Stimulated activated CD8-positive, alpha-beta memory T cell treated with anti-CD3 and anti-CD28 coated beads, Interleukin-4, amount 100 ng/mL, for 1 hour (primary cell): ENCODE measurements around the gene LATS1.

ENCODE experiments used
- DNase-seq, 2 donors: peaks; one replicate each; pipeline ENCODE4 v3.0.0-alpha.2; 2020; ENCODE audit warnings: low read depth in 2 of 2, low spot score in 1 of 2

The LATS1 gene

GRCh38 chr6:149660028-149660427 is 57.9 kb downstream of the LATS1 start:
- DNase-seq: no peak

- DNase-seq: no peak
These were observed 60.5 kb downstream of the LATS1 start for GRCh38 chr6:149657441-149657840.

GRCh38 chr6:149651056-149651455 is 66.8 kb downstream of the LATS1 start:
- DNase-seq: no peak

GRCh38 chr6:149648148-149649145 is 69.5 kb downstream of the LATS1 start, which contains the start of gene KATNA1:
TSS of gene KATNA1 (minus strand) at chr6:149648714. CDS start at chr6:149638547, 10,167 bp downstream.
- peak; percentile 67 to 75 for DNase-seq

DNA sequence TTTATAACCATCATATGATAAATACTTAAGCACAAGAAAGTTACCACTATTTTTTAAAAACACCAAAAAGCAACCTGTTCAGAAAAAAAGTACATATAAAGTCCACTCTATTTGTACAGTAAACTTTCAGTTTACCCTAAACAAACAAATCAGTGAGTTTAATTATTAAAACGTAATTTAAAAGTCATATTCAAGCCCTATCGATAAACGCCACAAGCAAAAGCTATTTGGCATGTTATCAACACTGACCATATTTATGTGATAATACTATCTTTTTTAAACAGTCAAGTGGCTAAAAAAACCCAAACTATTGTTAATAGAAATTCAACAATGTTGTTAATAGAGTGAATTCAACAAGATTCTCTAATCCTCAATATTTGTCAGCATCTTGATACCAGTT is 71.3 kb downstream of the LATS1 start:
- no peak for DNase-seq

DNA sequence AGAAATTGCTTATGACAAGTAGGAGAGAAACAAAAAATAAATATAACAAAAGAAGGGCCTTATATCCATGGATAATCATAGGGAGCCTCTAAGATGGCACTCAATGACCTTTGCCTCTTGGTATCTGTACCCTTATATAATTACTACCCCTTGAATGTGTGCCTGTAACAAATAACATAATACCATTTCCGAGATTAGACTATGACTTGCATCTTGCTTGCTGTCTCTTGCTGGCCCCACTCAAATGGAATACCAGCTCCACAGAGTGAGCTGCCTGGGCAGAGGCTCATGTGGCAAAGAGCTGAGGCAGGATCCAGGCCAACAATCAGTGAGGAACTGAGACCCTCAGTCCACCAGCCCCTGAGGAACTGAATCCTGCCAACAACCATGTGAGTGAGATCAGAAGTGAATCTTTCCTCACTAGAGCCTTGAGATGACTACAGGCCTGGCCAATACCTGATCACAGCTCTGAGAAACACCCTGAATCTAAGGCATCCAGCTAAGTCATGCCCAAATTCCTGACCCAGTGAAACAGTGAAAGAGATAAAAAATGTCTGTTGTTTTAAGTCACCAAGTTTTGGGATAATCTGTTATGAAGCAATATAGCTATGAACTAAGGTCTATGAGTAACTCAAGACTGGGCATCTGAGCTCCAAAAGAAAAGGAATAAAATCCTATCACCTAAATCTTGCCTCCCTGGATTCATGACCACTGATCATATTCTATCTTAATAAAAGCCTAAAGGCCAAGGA is 74.9 kb downstream of the LATS1 start:
- DNase-seq: no peak

DNA sequence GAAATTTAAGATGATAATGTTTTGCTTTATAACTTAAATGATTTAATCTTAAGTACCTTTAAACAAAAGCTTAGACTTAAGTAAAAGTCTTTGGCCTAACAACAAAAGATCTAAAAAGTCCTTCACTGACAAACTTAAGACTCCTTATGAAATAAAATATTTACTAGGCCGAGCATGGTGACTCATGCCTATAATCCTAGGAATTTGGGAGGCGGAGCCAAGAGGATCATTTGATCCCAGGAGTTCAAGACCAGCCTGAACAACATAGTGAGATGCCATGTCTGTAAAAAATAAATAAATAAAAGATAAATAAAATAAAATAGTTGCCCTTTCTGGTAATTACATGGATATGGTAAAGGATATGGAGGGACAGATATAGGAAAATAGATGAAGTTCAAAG is 81.8 kb downstream of the LATS1 start:
- no peak for DNase-seq

DNA sequence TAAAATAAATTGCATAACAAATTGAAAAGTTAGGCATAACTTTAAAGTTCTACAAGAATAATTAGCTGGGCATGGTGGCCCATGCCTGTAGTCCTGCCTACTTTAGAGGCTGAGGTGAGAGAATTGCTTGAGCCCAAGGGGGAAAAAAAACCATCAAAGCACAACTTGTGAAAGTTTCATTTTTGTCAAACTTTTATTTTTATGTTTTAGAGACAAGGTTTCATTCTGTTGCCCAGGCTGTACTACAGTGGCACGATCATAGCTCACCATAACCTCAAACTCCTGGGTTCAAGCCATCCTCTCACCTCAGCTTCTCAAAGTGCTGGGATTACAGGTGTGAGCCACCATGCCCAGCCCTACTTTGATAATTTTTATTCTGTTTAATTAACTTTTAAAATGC is 83.6 kb downstream of the LATS1 start:
- DNase-seq: no peak

GRCh38 chr6:149628875-149629510 is 88.9 kb downstream of the LATS1 start:
- DNase-seq: no peak

DNA sequence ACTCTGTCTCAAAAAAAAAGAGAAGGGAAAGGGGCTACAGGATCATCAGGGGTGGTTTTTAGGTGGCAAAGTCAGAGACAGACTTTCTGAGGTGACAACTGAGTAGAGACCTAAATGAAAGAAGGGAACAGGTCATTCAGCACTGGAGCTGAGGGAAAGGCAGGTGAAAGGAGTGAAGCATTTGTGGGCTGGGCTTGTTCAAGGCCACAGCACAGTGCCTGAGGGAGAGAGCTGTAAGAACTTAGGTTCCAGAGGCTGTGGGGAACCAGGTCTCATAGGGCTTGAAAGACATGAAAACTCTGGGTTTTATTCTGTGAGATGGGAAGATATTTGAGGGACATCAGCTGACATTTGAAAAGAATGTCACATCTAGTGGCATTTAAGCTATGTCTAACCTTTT is 90.2 kb downstream of the LATS1 start:
- DNase-seq: no peak

DNA sequence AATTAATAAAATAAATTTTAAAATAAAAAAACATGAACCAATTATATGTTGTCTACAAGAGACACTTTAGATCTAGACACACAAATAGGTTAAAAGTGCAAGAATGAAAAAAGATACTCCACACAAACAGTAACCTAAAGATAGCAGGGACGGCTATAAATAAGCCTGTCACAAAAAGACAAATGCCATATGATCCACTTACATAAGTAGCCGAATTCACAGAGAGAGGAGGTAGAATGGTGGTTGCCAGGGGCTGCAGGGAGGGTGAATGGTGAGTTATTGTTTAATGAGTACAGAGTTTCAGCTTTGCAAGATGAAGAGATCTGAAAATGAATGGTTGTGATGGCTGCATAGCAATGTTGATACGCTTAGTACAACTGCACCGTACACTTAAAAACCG is 102.1 kb downstream of the LATS1 start:
- DNase-seq: no peak

GRCh38 chr6:149614337-149614736 is 103.6 kb downstream of the LATS1 start:
- DNase-seq: no peak

DNA sequence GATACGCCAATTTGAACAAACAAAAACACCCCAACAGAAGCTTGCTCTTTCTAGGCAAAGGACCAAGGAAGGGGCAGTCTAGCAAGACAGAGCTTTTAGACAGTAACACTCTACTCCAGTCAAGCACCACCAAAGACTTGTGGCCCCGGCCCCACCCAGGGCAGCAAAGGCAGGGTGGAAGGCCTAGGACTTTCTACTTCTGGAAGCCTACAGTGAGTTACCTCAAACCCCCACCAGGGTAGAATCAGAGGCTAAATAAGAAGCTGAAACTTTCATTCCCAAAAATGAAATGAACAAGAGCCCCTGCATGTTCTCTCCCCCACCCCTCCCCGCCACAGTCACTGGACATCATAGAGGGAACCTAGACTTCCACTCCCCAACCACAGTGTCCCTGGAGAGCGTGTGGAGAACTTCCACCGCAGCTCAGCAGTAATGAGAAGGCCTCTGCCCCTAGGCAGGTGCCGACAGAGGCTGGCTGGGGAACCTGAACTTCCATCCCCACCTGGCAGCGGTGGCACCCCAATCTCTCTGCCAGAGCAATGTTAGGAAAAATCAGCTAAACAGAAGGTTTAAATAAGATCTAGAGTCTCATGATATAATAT is 109.4 kb downstream of the LATS1 start:
- no peak for DNase-seq
